Suppressor macrophage (primary cell): ENCODE data around the gene SRPK2.

Experiments
- DNase-seq, 4 experiments: peaks; one replicate each; pipeline ENCODE4 v3.0.0-alpha.2; 2020 to 2022

Gene SRPK2

DNA sequence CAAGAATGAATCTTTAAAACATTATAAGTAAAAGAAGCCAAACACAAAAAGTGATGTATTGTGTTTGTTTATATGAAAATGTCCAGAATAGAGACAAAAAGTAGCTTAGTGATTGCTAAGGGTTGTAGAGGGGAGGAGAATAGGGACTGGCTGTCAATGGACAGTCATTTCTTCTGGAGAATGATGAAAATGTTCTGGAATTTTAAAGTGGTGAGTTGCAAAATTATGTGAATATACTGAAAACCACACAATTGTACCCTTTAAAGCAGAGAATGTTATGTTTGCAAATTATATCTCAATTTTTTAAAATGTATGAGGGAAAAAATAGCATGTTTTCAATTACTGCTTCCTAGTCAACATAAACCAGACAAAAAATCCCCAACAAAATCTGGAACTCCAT lies 200.5 kb downstream of the SRPK2 start:
- DNase-seq: no peak

DNA sequence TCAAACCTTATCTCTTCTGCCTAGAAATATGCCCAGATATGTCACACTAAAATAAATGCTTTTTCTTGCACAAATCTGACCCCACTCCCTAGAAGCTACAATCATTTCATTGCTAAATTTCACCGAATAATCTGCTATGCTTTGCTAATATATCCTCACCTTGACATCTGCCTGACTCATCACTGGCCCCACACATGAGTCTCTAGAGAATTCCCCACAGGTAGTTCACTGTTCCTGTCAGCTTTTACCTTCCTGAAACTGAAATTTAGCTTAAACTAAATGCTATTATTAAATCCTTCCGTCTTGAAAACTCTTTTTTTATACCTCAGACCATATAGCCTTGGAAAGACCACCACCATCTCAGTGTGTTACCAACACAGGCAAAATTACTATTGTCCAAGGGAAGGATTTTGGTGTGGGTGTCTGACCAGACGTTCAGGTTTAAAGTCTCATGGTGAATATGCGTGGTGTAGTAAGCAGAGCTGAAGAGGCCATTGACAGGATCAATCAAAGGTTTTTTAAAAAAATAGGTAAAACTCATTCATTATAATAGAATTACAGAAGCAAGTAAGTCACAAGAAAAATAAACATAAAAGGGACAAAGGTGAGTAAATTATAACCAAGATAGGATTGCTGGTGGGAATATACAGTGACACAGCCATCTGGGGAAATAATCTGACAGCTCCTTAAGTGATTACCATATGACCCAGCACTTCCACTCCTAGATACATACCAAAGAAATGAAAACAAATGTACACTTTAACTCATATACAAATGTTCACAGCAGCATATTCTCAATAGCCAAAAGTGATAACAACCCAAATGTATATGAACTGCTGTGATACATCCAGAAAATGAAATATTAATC lies 201.2 kb downstream of the SRPK2 start:
- DNase-seq: no peak

DNA sequence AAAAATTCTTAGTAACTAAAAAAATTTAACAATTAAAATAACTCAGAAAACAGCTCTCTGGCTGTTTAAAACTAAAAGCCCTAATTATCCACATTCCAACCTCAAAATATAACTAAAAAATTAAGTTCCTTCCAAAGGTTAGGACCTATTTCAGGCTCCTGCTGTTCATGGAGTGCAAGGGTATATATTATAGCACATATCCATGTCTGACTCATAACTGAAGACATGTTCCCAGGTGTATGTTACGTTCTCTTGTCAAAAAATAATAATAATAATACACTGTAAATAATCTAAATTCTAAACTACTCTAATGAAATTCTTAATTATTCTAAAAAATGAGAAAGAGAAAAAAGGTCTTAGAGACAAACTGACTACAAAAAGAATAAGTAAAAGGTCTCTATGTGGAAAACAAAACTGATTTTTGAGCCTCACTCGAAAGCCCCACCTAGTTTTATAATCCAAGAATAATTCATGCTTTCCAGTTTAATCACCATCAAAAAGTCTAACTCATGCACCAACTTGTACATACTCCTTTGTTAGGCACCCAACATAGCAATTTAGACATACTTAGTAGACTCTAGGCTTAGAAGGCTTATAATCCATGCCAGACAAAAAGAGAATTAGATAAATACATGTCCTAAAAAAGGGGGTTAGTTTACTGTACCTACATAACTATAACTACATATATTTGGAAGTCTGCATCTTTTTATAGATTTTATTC lies 203.3 kb downstream of the SRPK2 start:
- DNase-seq: no peak

DNA sequence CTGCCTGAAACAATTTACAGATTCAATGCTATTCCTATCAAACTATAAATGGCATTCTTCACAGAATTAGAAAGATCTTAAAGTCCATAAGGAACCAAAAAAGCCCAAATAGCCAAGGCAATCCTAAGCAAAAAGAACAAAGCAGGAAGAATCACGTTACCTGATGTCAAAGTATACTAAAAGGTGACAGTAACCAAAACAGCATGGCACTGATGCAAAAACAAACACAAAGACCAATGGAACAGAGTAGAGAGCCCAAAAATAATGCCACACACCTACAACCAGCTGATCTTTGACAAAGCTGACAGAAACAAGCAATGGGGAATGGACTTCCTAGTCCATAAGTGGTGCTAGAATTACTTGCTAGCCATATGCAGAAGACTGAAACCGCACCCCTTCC lies 208.7 kb downstream of the SRPK2 start:
- no peak for DNase-seq

- no peak for DNase-seq
Observed at GRCh38 chr7:105178928-105179541, 209.7 kb downstream of the SRPK2 start.

GRCh38 chr7:105178177-105178576 lies 210.5 kb downstream of the SRPK2 start:
- no peak for DNase-seq

DNA sequence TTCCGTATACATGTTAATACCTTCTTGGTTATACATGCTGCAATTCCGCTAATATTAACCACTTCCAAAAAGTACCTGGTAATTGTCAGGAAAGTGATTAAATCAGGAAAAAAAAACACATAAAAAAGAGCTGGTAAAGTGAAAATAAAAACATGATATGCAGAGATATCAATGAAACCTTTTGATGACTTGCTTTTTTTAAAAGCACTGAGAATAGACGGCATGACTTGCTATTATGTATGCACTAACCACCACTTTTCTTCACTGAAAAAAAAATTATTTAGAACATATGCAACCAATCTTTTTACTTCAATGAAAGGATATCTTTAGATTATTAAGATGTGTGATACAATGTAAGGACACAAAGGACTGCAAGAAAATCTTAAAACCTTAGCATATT lies 211.7 kb downstream of the SRPK2 start:
- no peak for DNase-seq

DNA sequence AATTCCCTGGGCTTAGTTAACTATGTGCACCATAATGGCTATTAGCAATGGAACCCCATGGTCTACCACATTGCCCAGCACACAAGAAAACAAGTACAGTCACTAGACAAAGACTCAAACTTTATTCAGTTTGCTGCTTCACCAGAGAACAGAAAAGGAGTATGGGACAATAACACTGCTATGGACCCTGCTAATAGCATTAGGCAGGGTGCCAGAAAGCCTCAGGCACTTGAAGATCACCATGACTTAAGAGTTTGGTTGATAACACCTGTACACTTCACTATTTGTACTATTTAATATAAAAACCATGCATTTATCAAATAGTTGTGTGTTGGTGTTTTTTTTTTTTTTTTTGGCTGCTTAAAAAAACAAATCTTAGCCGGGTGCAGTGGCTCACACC lies 215.1 kb downstream of the SRPK2 start:
- DNase-seq: no peak

- no peak for DNase-seq
Observed at GRCh38 chr7:105164751-105165150, 224.0 kb downstream of the SRPK2 start.

DNA sequence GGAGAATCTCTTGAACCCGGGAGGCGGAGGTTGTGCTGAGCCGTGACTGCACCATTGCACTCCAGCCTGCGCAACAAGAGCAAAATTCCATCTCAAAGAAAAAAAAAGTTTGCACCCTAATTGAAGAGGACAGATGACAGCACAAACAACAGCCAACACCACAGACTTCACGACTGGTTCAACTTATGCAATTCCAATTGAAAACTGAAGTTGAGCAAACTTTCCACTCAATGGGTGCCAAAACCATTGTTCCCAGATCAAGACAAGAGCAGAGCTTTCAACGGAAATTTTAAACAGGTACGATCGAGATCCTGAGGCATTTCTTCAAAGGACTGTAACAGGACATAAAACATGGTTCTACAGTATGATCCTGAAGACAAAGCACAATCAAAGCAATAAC lies 225.0 kb downstream of the SRPK2 start:
- no peak for DNase-seq

DNA sequence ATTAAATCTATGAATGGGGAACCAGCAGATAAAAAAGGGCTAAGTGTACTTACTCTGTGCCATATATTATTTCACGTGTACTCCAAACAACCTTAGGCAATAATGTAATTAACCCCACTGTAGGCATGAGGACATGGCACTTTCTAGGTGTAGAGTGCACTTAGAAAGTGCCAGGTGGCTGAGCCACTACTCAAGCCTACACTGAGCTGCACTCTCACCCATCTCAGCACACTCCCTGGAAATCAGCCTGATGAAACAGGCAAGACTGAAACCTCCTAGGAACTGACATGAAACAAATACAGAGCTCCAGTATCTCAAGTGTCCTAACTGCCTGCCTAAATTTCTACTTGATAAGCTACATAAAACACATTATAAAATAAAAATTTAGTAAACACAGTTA lies 227.4 kb downstream of the SRPK2 start:
- DNase-seq: no peak

DNA sequence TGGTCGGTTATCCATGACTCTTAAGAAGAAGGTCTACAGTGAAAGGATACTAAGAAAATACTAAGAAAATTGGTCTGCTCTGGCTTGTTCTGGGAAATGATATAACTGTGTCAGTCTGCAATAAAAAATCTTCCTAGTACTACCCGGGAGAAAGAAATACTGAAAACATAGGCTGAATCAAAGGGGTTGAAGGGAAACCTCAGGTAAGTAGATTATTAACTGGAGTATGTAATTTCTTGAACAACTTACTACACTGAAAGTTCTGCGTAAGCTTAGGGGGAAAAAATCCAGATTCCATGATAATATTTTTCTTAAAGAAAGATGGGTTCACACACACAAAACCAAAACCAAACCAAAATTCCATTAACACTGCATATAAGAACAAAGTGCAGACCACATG lies 231.4 kb downstream of the SRPK2 start:
- no peak for DNase-seq

GRCh38 chr7:105156731-105157130 lies 232.0 kb downstream of the SRPK2 start:
- DNase-seq: no peak

GRCh38 chr7:105154084-105154483 lies 234.6 kb downstream of the SRPK2 start:
- DNase-seq: no peak

DNA sequence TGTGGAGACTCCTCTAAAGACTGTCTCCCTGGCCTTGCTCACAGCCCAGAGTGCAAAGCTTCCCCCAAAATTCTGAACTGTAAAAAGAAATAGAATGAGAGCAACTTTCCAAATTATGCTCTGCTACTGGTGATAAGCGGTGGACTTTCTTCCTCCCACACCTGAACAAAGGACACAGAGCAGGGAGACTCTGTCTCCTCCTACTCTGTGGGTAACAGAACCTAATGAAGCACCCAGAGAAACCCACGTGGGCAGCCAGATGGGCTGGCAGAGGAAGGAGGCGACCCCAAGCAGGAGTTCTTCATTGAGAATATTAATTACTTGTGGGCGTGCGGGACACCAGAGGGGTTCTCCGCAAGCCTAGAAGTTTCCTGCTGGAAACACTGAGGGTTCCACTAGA lies 235.2 kb downstream of the SRPK2 start:
- DNase-seq: no peak

DNA sequence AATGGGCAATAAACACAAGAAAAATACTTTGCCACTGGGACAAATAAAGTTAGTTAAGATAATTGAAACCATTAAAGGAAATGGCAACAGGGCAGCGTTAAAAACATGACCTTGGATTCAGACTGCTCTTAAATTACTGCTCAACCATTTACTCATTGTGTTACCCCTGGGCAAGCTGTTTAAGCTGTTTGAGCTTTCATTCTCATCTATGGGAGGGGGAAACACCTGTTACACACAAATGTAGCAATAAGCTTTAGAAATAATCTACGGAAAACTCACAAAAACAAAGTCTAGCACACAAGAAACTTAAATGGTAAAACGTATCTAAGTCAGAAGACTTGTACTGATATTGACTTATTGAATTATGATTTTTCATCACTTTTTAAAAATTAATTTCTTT lies 237.6 kb downstream of the SRPK2 start:
- no peak for DNase-seq

DNA sequence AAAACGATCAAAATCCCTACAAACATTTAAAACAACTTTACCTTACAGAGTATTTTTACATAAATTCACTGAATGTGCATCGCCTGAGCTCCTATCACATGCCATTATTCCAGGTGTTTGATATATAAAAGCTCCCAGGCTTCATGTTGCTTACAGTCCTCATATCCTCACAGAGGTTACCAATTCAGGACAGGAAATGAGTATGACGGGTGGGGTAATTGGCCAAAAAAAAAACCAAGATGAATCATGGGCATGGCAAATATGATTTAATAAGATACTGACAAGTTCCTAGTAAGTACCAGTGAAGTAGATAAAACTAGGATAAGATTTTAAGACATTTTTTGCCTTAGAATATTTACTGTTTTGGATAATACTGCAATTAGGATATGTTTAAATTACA lies 238.9 kb downstream of the SRPK2 start:
- DNase-seq: peak in 2 of 4 experiments; percentile 4 to 14

DNA sequence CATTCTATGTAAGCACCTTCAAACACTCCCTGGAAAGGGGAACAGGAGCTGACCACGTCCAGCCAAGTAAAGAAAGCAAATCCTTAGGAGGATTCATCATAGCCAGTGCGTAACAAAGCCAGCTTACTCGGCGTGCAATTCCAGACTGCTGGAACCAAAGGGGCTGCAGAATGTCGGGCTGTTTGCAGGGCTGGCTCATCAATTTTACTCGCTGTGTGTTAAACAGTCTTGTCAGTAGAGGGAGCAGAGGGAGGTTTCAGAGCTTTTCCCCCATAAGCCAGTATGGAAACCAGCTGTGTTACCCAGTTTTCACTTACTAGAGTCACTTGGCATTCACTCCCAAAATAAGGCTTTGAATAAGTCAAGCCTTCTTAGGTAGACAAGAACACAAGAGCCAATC lies 247.7 kb downstream of the SRPK2 start:
- peak in 1 of 4 experiments; percentile 10 for DNase-seq

DNA sequence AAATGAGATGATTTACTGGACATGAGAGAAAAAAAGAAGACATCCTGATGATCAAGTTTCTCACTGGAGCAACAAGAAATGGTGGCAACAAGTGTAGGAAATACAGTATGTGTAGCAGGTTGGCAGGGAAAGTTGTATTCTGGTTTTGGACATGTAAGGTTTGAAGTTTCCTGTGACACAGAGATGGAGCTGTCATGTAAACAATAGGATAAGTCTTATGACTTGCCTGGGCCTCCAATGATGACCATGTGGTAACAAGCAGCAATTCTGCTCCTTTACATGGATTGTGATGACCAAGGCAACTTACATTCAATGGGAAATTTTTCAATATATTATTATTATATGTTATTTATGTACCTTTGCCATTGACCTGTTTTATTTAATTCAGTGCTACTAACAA lies 249.3 kb downstream of the SRPK2 start:
- DNase-seq: no peak

- no peak for DNase-seq
Observed at GRCh38 chr7:105137898-105138297, 250.8 kb downstream of the SRPK2 start.

- DNase-seq: peak; percentile 12 to 39 (median 32)
Observed at GRCh38 chr7:105136221-105136620, 252.5 kb downstream of the SRPK2 start.

- no peak for DNase-seq
Observed at GRCh38 chr7:105133986-105134655, 254.6 kb downstream of the SRPK2 start.

GRCh38 chr7:105133358-105133757 lies 255.4 kb downstream of the SRPK2 start:
- DNase-seq: no peak
